A549 (cell line): ENCODE data around the gene CPXM1. TPM values are rescaled to one million over a fixed set of nuclear protein-coding genes. Genes with fewer than 3 reads are reported as not detected.

Source experiments
- ATAC-seq, 2 experiments: fragments of 200-7000 bp in 1 of 2; fragments of >200 bp in 1 of 2; cut with Nextera tagmentation in 1 of 2; cut with Tn5 transposase in 1 of 2; 3 replicates each; pipeline versions ENCODE4 v1.8.0 to v1.9.1; 2018 to 2020; ENCODE audit warnings: mild to moderate bottlenecking in 1 of 2, moderate library complexity in 1 of 2
- CTCF ChIA-PET: fragments of 300-600 bp; sonication (Branson Sonifier 250); formaldehyde crosslinking; extraction: SDS; loops from one replicate; lab custom pipeline; 2021; ENCODE audit warnings: antibody characterized with exemption, inconsistent platforms; lab: Yijun Ruan, JAX
- POLR2A ChIA-PET: fragments of 350-600 bp; formaldehyde crosslinking; extraction: SDS; loops from one replicate; lab custom pipeline; 2021; ENCODE audit warnings: antibody characterized with exemption, inconsistent platforms; lab: Yijun Ruan, JAX
- DNase-seq, 2 experiments: peaks; one replicate each; pipeline versions ENCODE4 v3.0.0 to v3.0.0-alpha.2; 2011 to 2016; ENCODE audit warnings: low read depth in 1 of 2, low spot score in 1 of 2
- FAIRE-seq: peaks from 2 replicates; lab custom pipeline; 2011; peaks lifted over from hg19 to GRCh38; lab: Jason Lieb, UNC
- H3K27ac ChIP-seq, 2 experiments: fragments of >200 bp; sonication (Bioruptor Twin); formaldehyde crosslinking; 3 replicates each; pipeline ENCODE4 v1.5.1; 2016 to 2017
- H3K4me1 ChIP-seq: fragments of >200 bp; sonication (Bioruptor Twin); formaldehyde crosslinking; 3 replicates; pipeline ENCODE4 v1.6.1; 2016
- H3K4me2 ChIP-seq: fragments of >200 bp; sonication (Bioruptor Twin); formaldehyde crosslinking; 3 replicates; pipeline ENCODE4 v1.6.1; 2016
- H3K4me3 ChIP-seq: fragments of >200 bp; sonication (Bioruptor Twin); formaldehyde crosslinking; 3 replicates; pipeline ENCODE4 v1.5.1; 2016
- H3K9me3 ChIP-seq: fragments of >200 bp; sonication (Bioruptor Twin); formaldehyde crosslinking; 3 replicates; pipeline ENCODE4 v1.6.1; 2016
- BCL3 ChIP-seq: fragments of >200 bp; sonication (Bioruptor Twin); formaldehyde crosslinking; IDR thresholded peaks from 3 replicates; pipeline ENCODE4 v1.6.1; 2016
- CHD4 ChIP-seq: fragments of 200-600 bp; sonication (generic); IDR thresholded peaks from 2 replicates; pipeline ENCODE4 v1.6.1; 2016; ENCODE audit warnings: antibody characterized with exemption, mild to moderate bottlenecking, borderline replicate concordance
- EP300 ChIP-seq, 2 experiments: fragments of >200 bp; sonication (Bioruptor Twin); formaldehyde crosslinking; IDR thresholded peaks; 2 replicates in 1 of 2; 3 replicates in 1 of 2; pipeline ENCODE4 v1.6.1; 2016 to 2017
- FOSB ChIP-seq: fragments of 250-450 bp; sonication (Bioruptor Pico); IDR thresholded peaks from 2 replicates; pipeline ENCODE4 v1.5.0; 2020; ENCODE audit warnings: mild to moderate bottlenecking, moderate library complexity
- HDAC2 ChIP-seq: fragments of 200-600 bp; sonication (generic); IDR thresholded peaks from 2 replicates; pipeline ENCODE4 v1.6.1; 2016
- HMGXB4 ChIP-seq: fragments of 250-450 bp; sonication (Bioruptor Pico); IDR thresholded peaks from 2 replicates; pipeline ENCODE4 v1.5.0; 2021; ENCODE audit warnings: mild to moderate bottlenecking, moderate library complexity, borderline replicate concordance
- HOXB5 ChIP-seq: fragments of 250-450 bp; sonication (Bioruptor Pico); IDR thresholded peaks from 2 replicates; pipeline ENCODE4 v1.5.0; 2020; ENCODE audit warnings: mild to moderate bottlenecking, moderate library complexity
- JUN ChIP-seq, 2 experiments: fragments of >200 bp; sonication (Bioruptor Twin); formaldehyde crosslinking; IDR thresholded peaks; 2 replicates in 1 of 2; 3 replicates in 1 of 2; pipeline ENCODE4 v1.6.1; 2016 to 2017
- JUNB ChIP-seq: fragments of >200 bp; sonication (Bioruptor Twin); formaldehyde crosslinking; IDR thresholded peaks from 2 replicates; pipeline ENCODE4 v1.6.1; 2016
- KDM5A ChIP-seq: fragments of 200-600 bp; sonication (generic); IDR thresholded peaks from 2 replicates; pipeline ENCODE4 v1.6.1; 2016; ENCODE audit warnings: antibody characterized with exemption, mild to moderate bottlenecking
- MAFK ChIP-seq: fragments of 450-650 bp; IDR thresholded peaks from 2 replicates; pipeline ENCODE4 v1.6.1; 2014; ENCODE audit not compliant: partially characterized antibody
- MAZ ChIP-seq: fragments of 150-350 bp; IDR thresholded peaks from 2 replicates; pipeline ENCODE4 v1.6.1; 2014; ENCODE audit warnings: antibody characterized with exemption, low read depth, low read length, borderline replicate concordance
- MYC ChIP-seq: IDR thresholded peaks from 2 replicates; pipeline ENCODE4 v1.6.1; 2012; ENCODE audit warnings: mild to moderate bottlenecking, inconsistent platforms, low read length, improper control_type of control experiment, borderline replicate concordance
- NFE2L2 ChIP-seq: fragments of 150-350 bp; conservative IDR thresholded peaks from 2 replicates; pipeline ENCODE4 v1.6.1; 2014; ENCODE audit warnings: low read length
- PHF8 ChIP-seq: fragments of 200-600 bp; sonication (generic); IDR thresholded peaks from 2 replicates; pipeline ENCODE4 v1.6.1; 2016; ENCODE audit warnings: low read depth, mild to moderate bottlenecking, antibody characterized with exemption, moderate library complexity, borderline replicate concordance
- RAD21 ChIP-seq, 2 experiments: fragments of >200 bp in 1 of 2; sonication (Bioruptor Twin) in 1 of 2; formaldehyde crosslinking in 1 of 2; IDR thresholded peaks in 1 of 2; conservative IDR thresholded peaks in 1 of 2; 2 replicates in 1 of 2; 3 replicates in 1 of 2; pipeline ENCODE4 v1.6.1; 2012 to 2018; ENCODE audit warnings: inconsistent platforms in 1 of 2
- RARB ChIP-seq: fragments of 250-450 bp; sonication (Bioruptor Pico); IDR thresholded peaks from 2 replicates; pipeline ENCODE4 v1.8.0; 2021; ENCODE audit warnings: mild to moderate bottlenecking, moderate library complexity
- RFX5 ChIP-seq: fragments of 450-650 bp; IDR thresholded peaks from 2 replicates; pipeline ENCODE4 v1.7.1; 2014; ENCODE audit warnings: antibody characterized with exemption, mild to moderate bottlenecking, moderate library complexity
- SMC3 ChIP-seq: fragments of >200 bp; sonication (Bioruptor Twin); formaldehyde crosslinking; IDR thresholded peaks from 3 replicates; pipeline ENCODE4 v1.6.1; 2018; ENCODE audit warnings: inconsistent platforms
- TP53 ChIP-seq: fragments of 250-450 bp; sonication (Bioruptor Pico); IDR thresholded peaks from 2 replicates; pipeline ENCODE4 v1.5.0; 2021; ENCODE audit warnings: mild to moderate bottlenecking, moderate library complexity
- ZC3H11A ChIP-seq: fragments of 450-650 bp; IDR thresholded peaks from 2 replicates; pipeline ENCODE4 v1.6.1; 2014; ENCODE audit warnings: antibody characterized with exemption, mild to moderate bottlenecking
- WGBS: methylation state at CpG from one replicate; pipeline ENCODE4 v1.1.6; 2017; ENCODE audit errors: missing lambda C conversion rate; 5-methylcytosine and 5-hydroxymethylcytosine counted together
- polyA plus RNA-seq, 4 experiments: library from polyadenylated mRNA; depleted of rRNA in 3 of 4; stranded (reverse); fragments of >200 nt; fragmentation: RNase III in 1 of 4; extraction: RNeasy Plus Mini Kit Qiagen cat#74134 plus additional on column Dnase treatment in 1 of 4; gene quantifications; 2 replicates in 3 of 4; 3 replicates in 1 of 4; pipeline ENCODE4 v1.2.3, GENCODE V29; 2011 to 2017
- TF ChIP-seq, protein P1 (sequence below): fragments of >200 bp; sonication (Bioruptor Twin); formaldehyde crosslinking; IDR thresholded peaks from 3 replicates; pipeline ENCODE4 v1.5.1; 2016
- TF ChIP-seq, protein P2 (sequence below): IDR thresholded peaks from 2 replicates; pipeline ENCODE4 v1.6.1; 2012

Gene CPXM1
- polyA plus RNA-seq, 2 of the 4 experiments (the other 2 are of a cell fraction) = not detected

GRCh38 chr20:2746636-2747265 is 53.7 kb downstream of the CPXM1 start (continued):
- TF ChIP-seq JUNB (no peak), RARB (CRISPR knock-in tag) (no peak), RAD21 (conservative IDR thresholded peaks at IDR 0.05 in 1 of 2, IDR thresholded peaks at IDR 0.05 in 1 of 2) (no peak), JUN (IDR thresholded peaks at IDR 0.05) (no peak), ZC3H11A (no peak), BCL3 (no peak)

DNA sequence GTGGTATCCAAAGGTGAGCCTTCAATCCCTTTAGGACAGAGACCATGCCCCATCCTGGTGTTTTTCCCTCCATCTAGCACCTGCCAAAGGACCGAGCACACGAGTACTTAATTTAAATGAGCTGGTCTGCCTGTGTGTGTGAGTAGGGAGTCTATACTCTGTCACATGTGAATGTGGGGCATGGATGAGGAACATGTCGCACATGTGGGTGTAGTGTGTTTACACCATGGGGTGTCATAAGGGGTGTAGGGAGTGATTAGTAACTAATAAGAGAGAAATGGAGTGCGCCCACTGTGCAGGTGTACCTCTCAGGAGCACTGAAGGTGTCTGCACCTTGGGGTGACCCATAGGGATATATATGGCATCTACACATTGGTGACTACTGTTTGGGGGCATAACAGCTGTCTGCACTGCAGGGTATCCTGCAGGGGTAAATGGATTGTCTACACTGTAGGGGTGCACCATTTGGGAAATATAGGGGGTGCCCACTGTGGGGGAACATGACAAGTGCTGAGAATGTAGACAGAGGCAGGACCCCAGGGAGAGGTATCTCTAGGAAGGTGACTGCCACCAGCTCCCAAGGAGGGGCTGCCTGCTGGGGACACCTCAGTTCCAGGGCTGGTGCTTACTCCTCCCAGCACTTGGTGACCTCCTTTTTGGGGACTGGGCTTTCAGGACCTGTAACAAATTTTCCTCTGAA is 54.3 kb downstream of the CPXM1 start:
- ChIA-PET POLR2A (no interaction called here), CTCF (interaction anchor here (0.9 to 1.8 kb wide), 5 partner anchors 9 to 255 kb away, joined by 3 to 6 read pairs (median 3); no protein-coding TSS in a partner anchor)
- 87% methylated on average over 4 of the region's 4 CpGs for WGBS

More for the DNA sequence above, 54.3 kb downstream of the CPXM1 start:
- ATAC-seq (no peak), DNase-seq (no peak), FAIRE-seq (no peak)
- no peaks in the 10 kb centered on the region for H3K9me3 ChIP-seq
- no peak overlapping the region for H3K4me2 ChIP-seq
- no peak overlapping the region for H3K27ac ChIP-seq
- H3K4me1 ChIP-seq = peaks cover 30% of the 10 kb centered on the region
- no peak for TF ChIP-seq MAFK
- TF ChIP-seq HOXB5 (CRISPR knock-in tag) = no peak
- TF ChIP-seq SMC3 = no peak
- no peak for TF ChIP-seq HMGXB4 (CRISPR knock-in tag)
- TF ChIP-seq MYC = no peak
- TF ChIP-seq, protein P1, sequence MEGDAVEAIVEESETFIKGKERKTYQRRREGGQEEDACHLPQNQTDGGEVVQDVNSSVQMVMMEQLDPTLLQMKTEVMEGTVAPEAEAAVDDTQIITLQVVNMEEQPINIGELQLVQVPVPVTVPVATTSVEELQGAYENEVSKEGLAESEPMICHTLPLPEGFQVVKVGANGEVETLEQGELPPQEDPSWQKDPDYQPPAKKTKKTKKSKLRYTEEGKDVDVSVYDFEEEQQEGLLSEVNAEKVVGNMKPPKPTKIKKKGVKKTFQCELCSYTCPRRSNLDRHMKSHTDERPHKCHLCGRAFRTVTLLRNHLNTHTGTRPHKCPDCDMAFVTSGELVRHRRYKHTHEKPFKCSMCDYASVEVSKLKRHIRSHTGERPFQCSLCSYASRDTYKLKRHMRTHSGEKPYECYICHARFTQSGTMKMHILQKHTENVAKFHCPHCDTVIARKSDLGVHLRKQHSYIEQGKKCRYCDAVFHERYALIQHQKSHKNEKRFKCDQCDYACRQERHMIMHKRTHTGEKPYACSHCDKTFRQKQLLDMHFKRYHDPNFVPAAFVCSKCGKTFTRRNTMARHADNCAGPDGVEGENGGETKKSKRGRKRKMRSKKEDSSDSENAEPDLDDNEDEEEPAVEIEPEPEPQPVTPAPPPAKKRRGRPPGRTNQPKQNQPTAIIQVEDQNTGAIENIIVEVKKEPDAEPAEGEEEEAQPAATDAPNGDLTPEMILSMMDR = no peak
- no peak for TF ChIP-seq EP300 (IDR thresholded peaks at IDR 0.05)
- no peak for TF ChIP-seq RFX5
- TF ChIP-seq TP53 = no peak
- no peak for TF ChIP-seq KDM5A
- TF ChIP-seq, protein P2, sequence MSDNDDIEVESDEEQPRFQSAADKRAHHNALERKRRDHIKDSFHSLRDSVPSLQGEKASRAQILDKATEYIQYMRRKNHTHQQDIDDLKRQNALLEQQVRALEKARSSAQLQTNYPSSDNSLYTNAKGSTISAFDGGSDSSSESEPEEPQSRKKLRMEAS = no peak
- TF ChIP-seq HDAC2 = no peak
- no peak for TF ChIP-seq NFE2L2
- no peak for TF ChIP-seq CHD4
- TF ChIP-seq RAD21 (conservative IDR thresholded peaks at IDR 0.05 in 1 of 2, IDR thresholded peaks at IDR 0.05 in 1 of 2) = no peak
- TF ChIP-seq JUNB = no peak
- no peak for TF ChIP-seq MAZ
- TF ChIP-seq FOSB = no peak
- no peak for TF ChIP-seq PHF8
- H3K4me3 ChIP-seq = no peak overlapping the region
